Gastroesophageal sphincter (tissue), 3 donors: Measurements from ENCODE around the gene LRP6.

ENCODE experiments used
- POLR2A ChIP-seq, 2 donors: fragments of 450-650 bp; IDR thresholded peaks; one replicate each; pipeline ENCODE4 v1.6.1; 2017; ENCODE audit warnings: antibody characterized with exemption in 2 of 2, mild to moderate bottlenecking in 2 of 2, moderate library complexity in 1 of 2
- TF ChIP-seq, protein P1 (sequence below), 4 experiments: fragments of 200-600 bp in 2 of 4; fragments of 450-650 bp in 2 of 4; sonication (generic) in 1 of 4; IDR thresholded peaks; one replicate each; pipeline ENCODE4 v1.5.1; 2017 to 2019; ENCODE audit warnings: antibody characterized with exemption in 4 of 4, mild to moderate bottlenecking in 2 of 4, moderate library complexity in 2 of 4

DNA sequence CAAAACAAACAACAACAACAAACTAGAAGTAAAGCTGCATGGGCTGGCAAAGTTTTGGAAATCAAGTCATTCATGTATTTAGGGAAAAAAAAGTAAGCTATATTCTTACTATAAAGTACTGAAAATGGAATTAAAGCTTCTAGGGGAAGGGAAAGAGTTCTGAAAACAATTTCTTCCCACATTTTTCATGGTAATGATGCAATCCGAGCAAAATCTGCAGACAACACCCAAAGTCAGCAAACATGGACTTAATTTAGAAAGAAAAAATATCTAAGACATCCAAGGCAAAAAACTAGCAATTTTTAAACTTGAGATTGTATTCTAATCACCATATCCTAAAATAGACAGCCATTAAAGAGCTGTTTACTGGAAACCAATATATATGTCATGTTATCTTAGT is 86.3 kb downstream of the LRP6 start:
- TF ChIP-seq, protein P1, sequence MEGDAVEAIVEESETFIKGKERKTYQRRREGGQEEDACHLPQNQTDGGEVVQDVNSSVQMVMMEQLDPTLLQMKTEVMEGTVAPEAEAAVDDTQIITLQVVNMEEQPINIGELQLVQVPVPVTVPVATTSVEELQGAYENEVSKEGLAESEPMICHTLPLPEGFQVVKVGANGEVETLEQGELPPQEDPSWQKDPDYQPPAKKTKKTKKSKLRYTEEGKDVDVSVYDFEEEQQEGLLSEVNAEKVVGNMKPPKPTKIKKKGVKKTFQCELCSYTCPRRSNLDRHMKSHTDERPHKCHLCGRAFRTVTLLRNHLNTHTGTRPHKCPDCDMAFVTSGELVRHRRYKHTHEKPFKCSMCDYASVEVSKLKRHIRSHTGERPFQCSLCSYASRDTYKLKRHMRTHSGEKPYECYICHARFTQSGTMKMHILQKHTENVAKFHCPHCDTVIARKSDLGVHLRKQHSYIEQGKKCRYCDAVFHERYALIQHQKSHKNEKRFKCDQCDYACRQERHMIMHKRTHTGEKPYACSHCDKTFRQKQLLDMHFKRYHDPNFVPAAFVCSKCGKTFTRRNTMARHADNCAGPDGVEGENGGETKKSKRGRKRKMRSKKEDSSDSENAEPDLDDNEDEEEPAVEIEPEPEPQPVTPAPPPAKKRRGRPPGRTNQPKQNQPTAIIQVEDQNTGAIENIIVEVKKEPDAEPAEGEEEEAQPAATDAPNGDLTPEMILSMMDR (IDR thresholded peaks at IDR 0.05) = no peak
- TF ChIP-seq POLR2A (IDR thresholded peaks at IDR 0.05) = no peak
